ENCODE data around the gene TACC2.

The TACC2 gene

DNA sequence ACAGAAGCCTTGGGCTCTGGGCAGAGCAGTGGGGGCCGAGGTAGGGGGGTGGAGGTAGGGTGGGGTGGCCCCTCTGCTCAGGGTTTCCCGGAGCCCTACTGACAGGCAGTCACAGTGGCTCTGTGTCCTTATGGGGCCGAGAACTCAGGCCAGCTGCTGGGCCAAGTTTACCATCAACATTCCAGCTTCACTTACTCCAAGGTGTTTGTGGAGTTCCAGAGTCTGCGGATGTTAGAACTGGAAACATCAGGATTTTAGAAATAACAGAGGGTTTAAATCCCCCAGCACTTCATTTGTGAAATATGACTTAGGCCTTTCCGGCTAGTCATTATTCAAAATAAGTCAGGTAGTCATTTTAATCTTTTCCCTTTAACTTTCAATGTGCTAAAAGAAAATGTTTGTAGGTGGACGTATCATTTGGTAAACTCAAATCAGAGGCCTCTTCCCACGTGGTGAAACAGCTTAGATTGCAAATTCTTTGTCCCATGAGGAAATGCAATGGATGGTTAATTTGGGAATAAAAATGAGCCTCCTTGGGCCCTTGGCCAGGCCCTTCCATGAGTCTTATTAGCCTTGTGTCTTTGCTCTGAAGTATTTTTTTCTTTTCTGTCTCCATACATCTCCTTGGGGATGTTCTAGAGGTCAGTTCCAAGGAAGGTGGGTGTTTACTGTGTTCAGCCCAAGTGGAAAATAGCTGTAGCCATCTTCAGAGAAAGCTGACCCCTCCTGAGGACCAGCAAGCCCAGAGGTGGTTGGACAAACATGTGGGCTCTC lies 182.5 kb downstream of the TACC2 start:
- TF ChIP-seq, protein P1, sequence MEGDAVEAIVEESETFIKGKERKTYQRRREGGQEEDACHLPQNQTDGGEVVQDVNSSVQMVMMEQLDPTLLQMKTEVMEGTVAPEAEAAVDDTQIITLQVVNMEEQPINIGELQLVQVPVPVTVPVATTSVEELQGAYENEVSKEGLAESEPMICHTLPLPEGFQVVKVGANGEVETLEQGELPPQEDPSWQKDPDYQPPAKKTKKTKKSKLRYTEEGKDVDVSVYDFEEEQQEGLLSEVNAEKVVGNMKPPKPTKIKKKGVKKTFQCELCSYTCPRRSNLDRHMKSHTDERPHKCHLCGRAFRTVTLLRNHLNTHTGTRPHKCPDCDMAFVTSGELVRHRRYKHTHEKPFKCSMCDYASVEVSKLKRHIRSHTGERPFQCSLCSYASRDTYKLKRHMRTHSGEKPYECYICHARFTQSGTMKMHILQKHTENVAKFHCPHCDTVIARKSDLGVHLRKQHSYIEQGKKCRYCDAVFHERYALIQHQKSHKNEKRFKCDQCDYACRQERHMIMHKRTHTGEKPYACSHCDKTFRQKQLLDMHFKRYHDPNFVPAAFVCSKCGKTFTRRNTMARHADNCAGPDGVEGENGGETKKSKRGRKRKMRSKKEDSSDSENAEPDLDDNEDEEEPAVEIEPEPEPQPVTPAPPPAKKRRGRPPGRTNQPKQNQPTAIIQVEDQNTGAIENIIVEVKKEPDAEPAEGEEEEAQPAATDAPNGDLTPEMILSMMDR (IDR thresholded peaks at IDR 0.05; ENCODE audit: low read depth, low read length): no peak
- no peak overlapping the region for H3K4me3 ChIP-seq (ENCODE audit: low read depth, low read length)

- TF ChIP-seq, protein P1 (IDR thresholded peaks at IDR 0.05; ENCODE audit: low read depth, low read length): no peak
- H3K4me3 ChIP-seq (ENCODE audit: low read depth, low read length): no peak overlapping the region
These were observed 183.5 kb downstream of the TACC2 start for GRCh38 chr10:122172361-122173008.

- TF ChIP-seq, protein P1 (IDR thresholded peaks at IDR 0.05; ENCODE audit: low read depth, low read length): no peak
- H3K4me3 ChIP-seq (ENCODE audit: low read depth, low read length): no peak overlapping the region
These were observed 184.4 kb downstream of the TACC2 start for GRCh38 chr10:122173337-122173736.

GRCh38 chr10:122173766-122174435 lies 184.9 kb downstream of the TACC2 start:
- TF ChIP-seq, protein P1 (IDR thresholded peaks at IDR 0.05; ENCODE audit: low read depth, low read length): no peak
- no peak overlapping the region for H3K4me3 ChIP-seq (ENCODE audit: low read depth, low read length)

GRCh38 chr10:122176232-122177213 lies 187.6 kb downstream of the TACC2 start:
- TF ChIP-seq, protein P1 (IDR thresholded peaks at IDR 0.05; ENCODE audit: low read depth, low read length): no peak
- H3K4me3 ChIP-seq (ENCODE audit: low read depth, low read length): no peak overlapping the region

GRCh38 chr10:122178655-122179054 lies 189.7 kb downstream of the TACC2 start:
- TF ChIP-seq, protein P1 (IDR thresholded peaks at IDR 0.05; ENCODE audit: low read depth, low read length): no peak
- no peak overlapping the region for H3K4me3 ChIP-seq (ENCODE audit: low read depth, low read length)
